ENCODE data around the gene NXPE3.
"Not testable (repeated sequence)": the region's sequence is repeated elsewhere in the genome, so short reads cannot be mapped to it uniquely, and the experiment has no call there.

Gene NXPE3

DNA sequence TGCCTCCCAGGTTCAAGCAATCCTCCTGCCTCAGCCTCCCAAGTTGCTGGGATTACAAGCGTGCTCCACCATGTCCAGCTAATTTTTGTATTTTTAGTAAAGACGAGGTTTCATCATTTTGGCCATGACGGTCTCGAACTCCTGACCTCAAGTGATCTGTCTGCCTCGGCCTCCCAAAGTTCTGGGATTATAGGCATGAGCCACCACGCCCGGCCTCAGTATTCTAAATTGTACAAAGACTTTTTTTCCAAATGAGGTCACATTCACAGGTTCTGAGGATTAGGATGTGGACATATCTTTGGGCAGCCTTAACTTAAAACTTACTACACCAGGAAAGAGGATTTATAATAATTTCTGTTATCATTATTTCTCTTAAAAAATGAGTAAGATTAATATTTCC lies 85.9 kb downstream of the NXPE3 start:
- H3K36me3 ChIP-seq (ENCODE audit: control insufficient read depth in 2 of 2, insufficient read depth in 1 of 2, low read length in 2 of 2) = peaks cover 0 to 15% of the 10 kb centered on the region in 2 experiments; a peak in 2 of 3 replicates
- CTCF ChIA-PET = interaction anchor here (0.9 to 1.2 kb wide), 2 partner anchors 11 to 364 kb away, joined by 3 read pairs; no protein-coding TSS in a partner anchor
- not testable (repeated sequence) for H3K4me1 ChIP-seq (ENCODE audit: control insufficient read depth, insufficient read depth, low read length); H3K4me3 ChIP-seq (ENCODE audit: low read depth, low read length); H3K9me3 ChIP-seq (ENCODE audit: control insufficient read depth, insufficient read depth, low read depth, low read length); H3K27ac ChIP-seq (ENCODE audit: extremely low read depth, low read depth, low read length)
- POLR2A ChIA-PET = interaction anchor here (1.1 kb wide), 1 partner anchor 15 kb away, joined by 3 read pairs; no protein-coding TSS in a partner anchor

GRCh38 chr3:101865751-101866509 lies 86.9 kb downstream of the NXPE3 start:
- POLR2A ChIA-PET = interaction anchor here (0.8 to 1.1 kb wide), 2 partner anchors 16 to 17 kb away, joined by 3 to 4 read pairs; partner anchors contain the start of gene NFKBIZ
- peaks cover 3% of the 10 kb centered on the region; the same call in 1 of the 2 replicates for H3K4me1 ChIP-seq (ENCODE audit: control insufficient read depth, insufficient read depth, low read length)
- TF ChIP-seq ZNF530 (tag by site-specific recombination; IDR thresholded peaks at IDR 0.05; ENCODE audit: low read depth) = no peak
- peak; percentile 39; the same call in 1 of the 2 replicates for TF ChIP-seq SCRT2 (tag by site-specific recombination; IDR thresholded peaks at IDR 0.05)
- H3K27ac ChIP-seq (ENCODE audit: extremely low read depth, low read depth, low read length) = no peak overlapping the region
- no peak overlapping the region for H3K4me3 ChIP-seq (ENCODE audit: low read depth, low read length)
- H3K36me3 ChIP-seq (ENCODE audit: control insufficient read depth in 2 of 2, insufficient read depth in 1 of 2, low read length in 2 of 2) = peaks cover 0 to 10% of the 10 kb centered on the region in 2 experiments; a peak in 1 of 3 replicates
- H3K9me3 ChIP-seq (ENCODE audit: control insufficient read depth, insufficient read depth, low read depth, low read length) = no peaks in the 10 kb centered on the region
- CTCF ChIA-PET = interaction anchor here (0.9 to 1.2 kb wide), 2 partner anchors 12 to 363 kb away, joined by 3 read pairs; no protein-coding TSS in a partner anchor

DNA sequence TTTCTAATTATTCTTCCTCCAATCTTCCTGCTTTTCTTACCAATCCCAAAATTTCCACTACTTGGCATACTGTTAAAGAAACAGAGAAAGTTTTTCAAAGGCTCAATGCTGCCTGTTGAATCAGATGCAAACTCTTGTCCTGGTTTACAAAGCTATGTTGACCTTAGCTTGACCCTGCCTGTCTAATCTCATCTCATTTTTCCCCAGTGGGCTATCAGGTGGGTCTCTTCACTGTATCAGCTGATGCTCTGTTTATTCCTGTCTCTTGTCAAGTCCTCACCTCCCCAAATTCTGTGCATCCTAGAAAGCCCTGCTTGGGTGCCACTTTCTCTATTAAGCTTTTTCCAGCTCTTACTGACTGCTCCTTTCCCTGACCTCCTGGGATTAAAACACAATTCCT lies 88.5 kb downstream of the NXPE3 start:
- Histone ChIP-seq H3K36me3 (ENCODE audit: control insufficient read depth in 2 of 2, insufficient read depth in 1 of 2, low read length in 2 of 2) (no peaks in the 10 kb centered on the region), H3K4me3 (ENCODE audit: low read depth, low read length) (no peak overlapping the region), H3K27ac (ENCODE audit: extremely low read depth, low read depth, low read length) (no peak overlapping the region), H3K9me3 (ENCODE audit: control insufficient read depth, insufficient read depth, low read depth, low read length) (no peaks in the 10 kb centered on the region), H3K4me1 (ENCODE audit: control insufficient read depth, insufficient read depth, low read length) (peaks cover 3% of the 10 kb centered on the region; the same call in 1 of the 2 replicates)
- CTCF ChIA-PET = interaction anchor here (1.4 kb wide), 1 partner anchor 65 kb away, joined by 4 read pairs; no protein-coding TSS in a partner anchor
- POLR2A ChIA-PET = no interaction called here
- TF ChIP-seq PRDM1 (tag by site-specific recombination; IDR thresholded peaks at IDR 0.05) = peak; percentile 73
- TF ChIP-seq ZNF148 (tag by site-specific recombination; IDR thresholded peaks at IDR 0.05; ENCODE audit: borderline replicate concordance) = no peak
- TF ChIP-seq ZNF211 (tag by site-specific recombination; IDR thresholded peaks at IDR 0.05; ENCODE audit: low read depth) = no peak

DNA sequence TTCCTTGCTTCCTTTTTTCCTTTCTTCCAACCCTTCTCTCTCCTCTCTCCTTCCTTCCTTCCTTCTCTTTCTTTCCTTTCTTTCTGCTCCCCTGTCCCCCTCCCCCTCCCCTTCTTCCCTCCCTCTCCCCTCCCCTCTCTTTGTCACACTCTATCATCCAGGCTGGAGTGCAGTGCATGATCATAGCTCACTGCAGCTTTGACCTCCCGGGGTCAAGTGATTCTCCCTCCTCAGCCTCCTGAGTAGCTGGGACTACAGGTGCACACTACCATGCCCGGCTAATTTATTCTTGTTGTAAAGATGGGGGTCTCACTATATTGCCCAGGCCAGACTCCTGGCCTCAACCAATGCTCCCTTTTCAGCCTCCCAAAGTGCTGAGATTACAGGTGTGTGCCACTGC lies 89.0 kb downstream of the NXPE3 start:
- CTCF ChIA-PET = interaction anchor here (1.4 kb wide), 1 partner anchor 65 kb away, joined by 4 read pairs; no protein-coding TSS in a partner anchor
- POLR2A ChIA-PET = interaction anchor here (1.2 kb wide), 1 partner anchor 19 kb away, joined by 10 read pairs; the partner anchor contains the start of gene NFKBIZ
- H3K36me3 ChIP-seq (ENCODE audit: control insufficient read depth in 2 of 2, insufficient read depth in 1 of 2, low read length in 2 of 2) = no peaks in the 10 kb centered on the region
- no peak overlapping the region for H3K27ac ChIP-seq (ENCODE audit: extremely low read depth, low read depth, low read length)
- H3K9me3 ChIP-seq (ENCODE audit: control insufficient read depth, insufficient read depth, low read depth, low read length) = no peaks in the 10 kb centered on the region
- peaks cover 3% of the 10 kb centered on the region; the same call in 1 of the 2 replicates for H3K4me1 ChIP-seq (ENCODE audit: control insufficient read depth, insufficient read depth, low read length)
- no peak overlapping the region for H3K4me3 ChIP-seq (ENCODE audit: low read depth, low read length)
- TF ChIP-seq ZNF121 (tag by site-specific recombination; IDR thresholded peaks at IDR 0.05) = peak; percentile 62
- TF ChIP-seq, protein P1, sequence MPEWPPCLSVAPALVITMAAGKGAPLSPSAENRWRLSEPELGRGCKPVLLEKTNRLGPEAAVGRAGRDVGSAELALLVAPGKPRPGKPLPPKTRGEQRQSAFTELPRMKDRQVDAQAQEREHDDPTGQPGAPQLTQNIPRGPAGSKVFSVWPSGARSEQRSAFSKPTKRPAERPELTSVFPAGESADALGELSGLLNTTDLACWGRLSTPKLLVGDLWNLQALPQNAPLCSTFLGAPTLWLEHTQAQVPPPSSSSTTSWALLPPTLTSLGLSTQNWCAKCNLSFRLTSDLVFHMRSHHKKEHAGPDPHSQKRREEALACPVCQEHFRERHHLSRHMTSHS (tag by site-specific recombination; IDR thresholded peaks at IDR 0.05) = no peak
